ENCODE results near the gene COMT.
"Not testable (repeated sequence)": the region's sequence is repeated elsewhere in the genome, so short reads cannot be mapped to it uniquely, and the experiment has no call there.

Gene COMT

GRCh38 chr22:19930551-19931486 lies 10.8 kb upstream of the COMT start:
- no peaks in the 10 kb centered on the region for H3K27me3 ChIP-seq (replicated peaks)
- no peak overlapping the region for H3K27ac ChIP-seq
- H3K36me3 ChIP-seq (replicated peaks), result no peaks in the 10 kb centered on the region
- in situ Hi-C loops (cut with HindIII; ENCODE audit: low pct_ligation_motif_present, low sequenced_read_pairs), result no loop called here
- H3K4me3 ChIP-seq (ENCODE audit: low read depth, low read length), result no peak overlapping the region
- no peak for DNase-seq
- TF ChIP-seq CTCF (IDR thresholded peaks at IDR 0.05; ENCODE audit: low read depth, low read length, missing control alignments), result no peak

GRCh38 chr22:19931514-19931913 lies 10.1 kb upstream of the COMT start:
- Histone ChIP-seq H3K27ac (no peak overlapping the region), H3K4me3 (ENCODE audit: low read depth, low read length) (no peak overlapping the region), H3K27me3 (replicated peaks) (no peaks in the 10 kb centered on the region), H3K36me3 (replicated peaks) (no peaks in the 10 kb centered on the region)
- DNase-seq, result no peak
- in situ Hi-C loops (cut with HindIII; ENCODE audit: low pct_ligation_motif_present, low sequenced_read_pairs), result no loop called here
- TF ChIP-seq CTCF (IDR thresholded peaks at IDR 0.05; ENCODE audit: low read depth, low read length, missing control alignments), result no peak

GRCh38 chr22:19932367-19933206 lies 9.0 kb upstream of the COMT start:
- H3K4me3 ChIP-seq (ENCODE audit: low read depth, low read length), result no peak overlapping the region
- in situ Hi-C loops (cut with HindIII; ENCODE audit: low pct_ligation_motif_present, low sequenced_read_pairs), result no loop called here
- no peaks in the 10 kb centered on the region for H3K27me3 ChIP-seq (replicated peaks)
- H3K36me3 ChIP-seq (replicated peaks), result no peaks in the 10 kb centered on the region
- no peak for DNase-seq
- H3K27ac ChIP-seq, result no peak overlapping the region
- TF ChIP-seq CTCF (IDR thresholded peaks at IDR 0.05; ENCODE audit: low read depth, low read length, missing control alignments), result no peak

- Histone ChIP-seq H3K27me3 (replicated peaks) (no peaks in the 10 kb centered on the region), H3K36me3 (replicated peaks) (no peaks in the 10 kb centered on the region), H3K27ac (no peak overlapping the region), H3K4me3 (ENCODE audit: low read depth, low read length) (no peak overlapping the region)
- no peak for DNase-seq
- in situ Hi-C loops (cut with HindIII; ENCODE audit: low pct_ligation_motif_present, low sequenced_read_pairs), result no loop called here
- TF ChIP-seq CTCF (IDR thresholded peaks at IDR 0.05; ENCODE audit: low read depth, low read length, missing control alignments), result no peak
Observed at GRCh38 chr22:19933341-19934241, 8.0 kb upstream of the COMT start.

- H3K27me3 ChIP-seq (replicated peaks); DNase-seq; H3K27ac ChIP-seq; H3K36me3 ChIP-seq (replicated peaks); in situ Hi-C loops (cut with HindIII; ENCODE audit: low pct_ligation_motif_present, low sequenced_read_pairs); H3K4me3 ChIP-seq (ENCODE audit: low read depth, low read length): not testable (repeated sequence)
Observed at GRCh38 chr22:19935123-19935718, 6.4 kb upstream of the COMT start.

All from brain microvascular endothelial cell (primary cell).